ENCODE data around the gene TSPO2.
"Not testable (repeated sequence)": the region's sequence is repeated elsewhere in the genome, so short reads cannot be mapped to it uniquely, and the experiment has no call there.

Gene TSPO2, protein sequence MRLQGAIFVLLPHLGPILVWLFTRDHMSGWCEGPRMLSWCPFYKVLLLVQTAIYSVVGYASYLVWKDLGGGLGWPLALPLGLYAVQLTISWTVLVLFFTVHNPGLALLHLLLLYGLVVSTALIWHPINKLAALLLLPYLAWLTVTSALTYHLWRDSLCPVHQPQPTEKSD

DNA sequence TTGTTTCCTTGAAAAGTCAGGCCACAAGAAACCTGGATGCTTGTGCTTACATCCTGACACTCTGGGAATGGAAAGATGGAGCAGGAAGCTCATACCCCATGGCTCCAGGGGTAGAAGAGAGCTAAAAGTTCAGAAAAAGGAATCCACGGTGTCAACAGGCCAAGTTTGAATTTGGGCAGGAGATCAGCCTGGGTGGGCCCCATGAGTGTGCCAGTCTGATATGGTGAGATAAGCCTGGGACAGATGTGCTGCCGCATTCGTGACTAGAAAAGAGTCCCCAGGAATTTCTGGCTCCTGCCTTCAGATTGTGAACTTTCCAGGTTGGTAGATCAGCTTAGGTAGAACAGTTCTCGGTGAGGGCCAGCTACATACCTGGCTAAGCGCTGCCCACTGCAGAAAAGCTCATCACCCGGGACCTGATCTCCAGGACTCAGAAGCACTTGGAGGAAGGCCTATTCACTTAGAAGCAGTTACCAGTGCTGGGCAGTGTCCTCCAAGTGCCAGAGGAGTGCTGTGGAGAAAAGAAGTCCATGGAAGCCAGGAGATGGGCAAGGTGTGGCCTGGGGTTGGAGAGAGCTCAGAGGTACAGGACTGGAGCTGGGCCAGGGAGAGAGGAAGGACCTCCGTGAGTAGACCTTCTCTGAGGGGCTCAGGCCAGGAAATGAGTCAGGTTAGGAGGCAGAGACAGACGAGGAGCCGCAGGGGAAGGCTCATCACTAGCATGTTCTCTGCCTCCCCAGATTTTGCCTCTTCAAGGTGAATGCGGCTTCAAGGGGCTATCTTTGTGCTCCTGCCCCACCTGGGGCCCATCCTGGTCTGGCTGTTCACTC is at the start of gene TSPO2:
TSS of gene TSPO2 (plus strand) at position 242 of the 830 bp plus-strand sequence. CDS start at position 761, 519 bp downstream.
- DNase-seq, result no peak

DNA sequence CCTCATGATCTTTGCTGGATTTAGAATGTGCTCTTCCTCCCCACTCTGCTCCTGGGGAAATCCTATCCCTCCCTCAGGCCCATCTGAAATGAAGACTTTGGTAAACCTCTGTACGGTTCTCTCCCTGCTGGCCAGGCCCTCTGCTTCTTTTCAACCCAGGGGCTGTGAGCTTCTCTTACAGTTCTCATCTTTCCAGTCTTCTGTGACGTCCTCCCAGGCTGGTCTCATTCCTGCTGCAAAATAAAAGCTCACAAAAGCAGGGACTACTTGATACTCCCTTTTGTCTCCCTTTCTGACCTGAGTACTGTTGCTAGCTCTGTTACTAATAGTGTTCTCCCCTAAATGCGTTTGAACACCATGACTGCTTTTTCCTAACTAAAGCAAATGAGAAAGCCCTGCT is 49.5 kb upstream of the TSPO2 start:
- DNase-seq, result no peak

DNA sequence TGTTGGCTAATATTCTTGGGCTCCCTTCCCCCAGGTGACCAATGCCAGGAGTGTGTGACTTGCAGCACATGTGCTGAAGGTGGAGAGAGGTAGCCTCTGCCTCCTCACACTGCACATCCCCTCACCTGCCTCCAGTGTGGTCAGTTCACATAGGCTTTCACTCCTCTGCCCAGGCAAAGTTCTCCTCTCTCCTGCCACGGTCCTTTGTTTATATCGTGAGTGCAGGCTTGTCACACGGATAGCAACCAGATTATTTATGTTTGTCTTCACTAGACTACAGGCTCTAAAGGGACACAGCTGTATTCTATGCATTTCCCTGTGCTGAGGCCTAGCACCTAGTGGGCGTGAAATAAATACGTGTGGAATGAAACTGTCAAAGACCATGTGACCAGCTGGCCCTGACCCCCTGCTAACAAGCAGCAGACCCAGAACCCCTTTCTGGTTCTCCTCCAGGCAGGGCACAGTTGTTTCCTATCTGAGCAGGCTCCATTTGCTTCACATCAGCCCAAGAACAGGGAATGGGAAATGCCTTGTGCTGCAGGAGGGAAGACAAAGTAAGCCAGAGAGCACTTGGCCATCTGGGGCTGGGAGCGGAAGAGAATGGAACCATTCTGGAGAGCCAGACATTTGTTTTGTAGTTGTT is 45.6 kb upstream of the TSPO2 start:
- no peak for DNase-seq

DNA sequence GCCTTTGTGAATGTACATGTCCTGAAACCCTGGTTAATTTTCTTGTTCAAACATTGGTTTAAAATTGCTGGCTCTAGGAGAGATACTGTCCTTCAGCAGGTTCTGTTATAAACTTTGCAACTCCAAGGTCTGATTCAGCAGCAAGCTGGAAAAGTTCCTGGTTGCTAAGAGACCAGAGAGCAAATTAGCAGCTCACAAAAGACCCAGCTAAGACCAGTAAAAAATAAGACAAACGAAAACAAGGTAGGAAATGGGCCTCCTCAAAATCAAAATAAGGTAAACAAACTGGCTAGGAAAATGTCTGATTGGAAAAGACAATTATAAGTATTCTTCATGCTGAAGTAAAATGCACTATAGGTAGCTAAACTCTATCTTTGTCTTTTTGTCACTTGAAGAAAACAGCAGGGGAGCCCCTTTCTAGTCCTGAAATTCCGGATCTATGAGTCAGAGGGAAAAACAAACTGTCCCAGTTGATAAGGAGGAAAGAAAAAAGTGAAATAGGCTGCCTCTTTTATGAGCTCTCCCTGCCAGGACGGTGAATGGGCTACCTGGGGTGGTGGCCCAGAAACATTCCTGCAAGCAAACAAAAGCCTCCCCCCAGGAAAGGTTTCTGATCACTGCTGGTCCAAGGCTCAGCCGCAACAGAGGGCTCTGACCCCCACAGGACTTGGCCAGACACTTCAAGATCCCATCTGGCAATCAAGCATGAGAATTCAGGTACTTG is 44.9 kb upstream of the TSPO2 start:
- no peak for DNase-seq

- DNase-seq, result no peak
Measured at GRCh38 chr6:40998661-40999060, 43.6 kb upstream of the TSPO2 start.

DNA sequence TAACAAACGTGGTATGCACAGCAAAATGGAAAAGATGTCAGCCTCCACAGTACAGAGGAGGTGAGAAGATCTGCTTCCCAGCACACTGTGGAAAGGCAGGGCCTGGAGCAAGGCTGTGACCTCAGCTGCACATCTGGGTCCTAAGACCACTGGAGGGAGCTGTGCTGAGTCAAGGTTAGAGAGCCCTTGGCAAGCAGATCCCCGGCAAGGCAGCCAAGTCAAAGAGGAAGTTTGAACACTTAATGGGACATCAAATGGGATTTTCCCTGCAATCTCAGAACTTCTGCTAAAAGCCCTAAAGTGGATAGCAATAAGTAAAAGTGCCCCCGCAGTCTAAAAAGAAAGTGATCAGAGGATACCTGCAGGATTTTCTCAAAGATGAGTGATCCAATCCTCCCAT is 42.7 kb upstream of the TSPO2 start:
- DNase-seq, result peak; percentile 88

DNA sequence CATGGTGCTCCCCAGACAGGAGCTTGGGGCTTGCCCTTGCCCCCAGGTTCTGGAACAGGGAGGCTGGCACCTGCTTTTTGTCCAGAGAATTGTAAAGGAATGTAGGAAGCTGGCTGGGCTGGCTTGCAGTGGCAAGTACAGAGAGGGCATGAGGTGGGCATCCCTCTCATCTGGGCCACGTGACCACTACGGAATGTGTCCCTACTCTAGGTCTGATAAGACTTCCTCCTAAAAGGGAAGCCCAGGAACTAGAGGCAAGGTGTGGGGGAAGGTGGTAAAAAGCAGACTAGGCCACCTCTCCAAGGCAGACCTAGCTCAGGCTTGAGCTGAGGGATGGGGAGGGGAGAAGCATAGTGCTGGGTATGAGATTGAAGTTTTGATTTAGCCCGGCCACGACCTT is 42.0 kb upstream of the TSPO2 start:
- DNase-seq, result no peak

DNA sequence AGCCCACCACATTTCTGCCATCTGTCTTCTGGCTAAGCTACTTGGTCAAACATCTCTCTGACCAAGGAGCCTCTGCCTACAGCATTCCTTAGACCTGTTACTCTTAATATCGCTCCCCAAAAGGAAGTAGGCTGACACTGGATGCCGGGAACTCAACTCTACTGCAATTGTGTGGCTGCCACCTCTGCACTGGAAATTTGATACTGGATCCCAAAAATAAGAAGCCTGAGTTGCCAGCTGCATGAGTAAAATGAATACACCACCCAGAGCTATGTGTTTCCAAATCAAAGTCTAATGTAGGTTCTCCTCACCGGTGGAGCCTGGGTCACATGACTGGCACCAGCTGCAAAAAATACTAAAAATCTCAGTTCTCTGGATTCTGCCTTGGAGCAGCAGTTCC is 40.1 kb upstream of the TSPO2 start:
- DNase-seq, result no peak

DNA sequence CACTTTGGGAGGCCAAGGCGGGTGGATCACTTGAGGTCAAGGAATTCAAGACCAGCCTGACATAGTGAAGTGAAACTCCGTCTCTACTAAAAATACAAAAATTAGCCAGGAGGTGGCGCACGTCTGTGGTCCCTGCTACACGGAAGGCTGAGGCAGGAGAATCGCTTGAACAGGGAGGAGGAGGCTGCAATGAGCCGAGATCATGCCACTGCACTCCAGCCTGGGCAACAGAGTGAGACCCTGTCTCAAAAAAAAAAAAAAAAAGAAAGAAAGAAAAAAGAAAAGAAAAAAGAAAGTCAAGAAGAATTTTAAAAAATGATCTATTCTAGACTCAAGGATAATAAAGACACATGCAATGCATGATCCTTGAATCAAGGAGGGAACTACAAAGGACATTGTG is 36.0 kb upstream of the TSPO2 start:
- DNase-seq, result peak; percentile 83

DNA sequence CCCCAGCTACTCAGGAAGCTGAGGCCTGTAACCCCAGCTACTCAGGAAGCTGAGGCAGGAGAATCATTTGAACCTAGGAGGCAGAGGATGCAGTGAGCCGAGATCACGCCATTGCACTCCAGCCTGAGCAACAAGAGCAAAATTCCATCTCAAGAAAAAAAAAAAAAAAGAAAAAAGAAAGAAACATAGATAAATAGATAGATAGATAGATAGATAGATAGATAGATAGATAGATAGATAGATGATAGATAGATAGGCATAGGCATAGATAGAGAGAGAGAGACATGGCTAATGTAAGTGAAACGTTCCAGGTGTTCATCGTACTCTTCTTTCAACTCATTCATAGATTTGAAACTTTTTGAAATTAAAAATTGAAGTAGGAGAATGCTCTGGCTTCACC is 35.3 kb upstream of the TSPO2 start:
- not testable (repeated sequence) for DNase-seq

DNA sequence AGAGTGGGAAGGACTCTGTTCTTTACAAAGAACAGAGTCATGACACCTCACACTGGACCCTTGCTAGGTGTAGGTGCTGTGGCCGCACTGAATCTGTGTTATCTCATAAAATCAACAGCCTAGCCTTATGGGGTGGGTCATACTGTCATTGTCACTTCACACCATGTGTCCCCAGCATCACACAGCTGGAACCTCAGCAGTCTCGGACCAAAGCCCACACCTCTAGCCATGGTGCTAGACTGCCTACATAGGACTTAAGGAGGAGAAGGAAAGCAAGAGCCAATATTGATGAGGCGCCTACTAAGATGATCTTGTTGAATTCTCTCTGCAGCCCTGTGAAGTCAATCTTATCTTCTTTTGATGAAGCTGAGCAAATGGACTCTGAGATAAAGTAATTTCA is 34.3 kb upstream of the TSPO2 start:
- no peak for DNase-seq

- no peak for DNase-seq
Measured at GRCh38 chr6:41009669-41010068, 32.6 kb upstream of the TSPO2 start.

DNA sequence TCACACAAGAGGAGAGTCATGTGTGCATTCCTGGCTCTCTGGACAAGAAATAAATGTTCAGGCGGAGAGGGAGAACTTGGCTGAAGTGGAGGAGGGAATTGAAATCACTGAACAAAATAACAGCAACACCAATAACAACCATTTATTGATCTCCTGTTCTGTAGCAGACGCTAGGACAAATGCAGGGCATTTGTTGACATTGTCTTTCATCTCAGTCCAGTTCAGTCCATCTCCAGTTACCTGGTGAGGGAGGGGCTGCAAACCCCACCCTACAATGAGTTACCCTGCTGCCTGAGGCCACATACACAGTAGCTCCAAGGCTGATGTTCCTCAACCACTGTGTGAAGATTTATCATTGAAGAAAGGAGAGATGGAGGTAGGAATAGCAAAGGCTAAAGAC is 30.6 kb upstream of the TSPO2 start:
- no peak for DNase-seq

- peak; percentile 48 for DNase-seq
Measured at GRCh38 chr6:41013466-41014153, 28.7 kb upstream of the TSPO2 start.

GRCh38 chr6:41014780-41015179 is 27.5 kb upstream of the TSPO2 start:
- no peak for DNase-seq

DNA sequence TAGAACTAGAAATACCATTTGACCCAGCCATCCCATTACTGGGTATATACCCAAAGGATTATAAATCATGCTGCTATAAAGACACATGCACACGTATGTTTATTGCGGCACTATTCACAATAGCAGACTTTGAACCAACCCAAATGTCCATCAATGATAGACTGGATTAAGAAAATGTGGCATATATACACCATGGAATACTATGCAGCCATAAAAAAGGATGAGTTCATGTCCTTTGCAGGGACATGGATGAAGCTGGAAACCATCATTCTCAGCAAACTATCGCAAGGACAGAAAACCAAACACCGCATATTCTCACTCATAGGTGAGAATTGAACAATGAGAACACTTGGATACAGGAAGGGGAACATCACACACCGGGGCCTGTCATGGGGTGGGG is 26.4 kb upstream of the TSPO2 start:
- not testable (repeated sequence) for DNase-seq

DNA sequence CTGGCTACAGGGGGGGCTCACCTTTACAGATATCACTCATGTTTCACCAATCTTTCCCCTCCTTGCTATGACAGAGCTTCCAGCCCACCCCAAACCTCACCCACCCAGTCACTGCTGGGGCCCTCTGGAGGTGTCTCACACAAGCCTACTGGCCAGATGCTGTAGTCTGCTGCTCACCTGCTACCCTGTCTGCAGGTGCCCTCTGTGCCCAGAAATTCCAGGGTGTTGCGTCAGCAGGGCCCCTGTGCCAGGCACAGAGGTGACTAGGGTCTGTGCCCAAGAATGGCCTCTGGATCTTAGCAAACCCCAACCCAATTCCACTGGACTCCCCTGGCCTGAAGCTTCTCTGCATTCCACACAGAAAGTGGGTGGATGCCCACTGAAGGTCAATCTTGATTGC is 24.6 kb upstream of the TSPO2 start:
- DNase-seq, result no peak

DNA sequence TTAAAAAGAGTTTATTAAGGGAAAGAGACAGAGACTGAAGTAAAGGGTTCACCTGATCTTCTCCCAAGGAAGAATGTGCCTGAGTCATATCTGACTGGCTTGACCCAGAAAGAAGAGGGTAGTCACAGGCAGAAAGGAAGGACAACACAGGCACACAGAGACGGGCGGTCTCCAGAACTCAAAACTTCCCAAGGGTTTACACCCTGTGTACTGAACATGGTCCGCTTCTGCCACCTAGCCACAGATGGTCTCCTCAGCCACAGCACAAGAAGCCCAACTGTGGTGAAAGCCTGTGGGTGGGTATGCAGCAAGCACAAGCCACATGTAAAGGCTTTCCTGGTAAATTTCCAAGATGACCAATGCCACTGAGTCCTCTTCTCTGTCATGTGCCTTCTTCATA is 20.4 kb upstream of the TSPO2 start:
- DNase-seq, result no peak

DNA sequence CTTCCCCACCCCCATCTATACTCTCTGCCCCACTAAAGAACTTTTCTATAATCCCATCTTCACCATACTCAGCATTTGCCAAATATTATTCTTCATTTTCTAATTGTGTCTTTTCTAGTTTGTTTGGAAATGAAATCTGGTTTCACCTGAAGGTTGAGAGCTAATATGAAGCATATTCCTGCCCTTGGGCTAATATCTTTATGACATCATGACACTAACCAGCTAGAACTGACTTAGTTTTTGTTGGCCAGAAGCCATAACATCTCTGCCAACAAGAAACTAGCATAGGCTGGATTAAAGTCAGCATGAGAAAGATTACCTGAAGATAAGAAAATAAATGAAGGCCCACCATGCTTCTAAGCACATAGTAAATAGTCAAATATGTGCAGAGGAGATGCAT is 20.0 kb upstream of the TSPO2 start:
- no peak for DNase-seq

GRCh38 chr6:41023114-41023513 is 19.2 kb upstream of the TSPO2 start:
- no peak for DNase-seq

- DNase-seq, result no peak
Measured at GRCh38 chr6:41025966-41026530, 16.2 kb upstream of the TSPO2 start.

- no peak for DNase-seq
Measured at GRCh38 chr6:41027241-41027640, 15.0 kb upstream of the TSPO2 start.

All from suppressor macrophage treated with lipopolysaccharide for 4 hours (primary cell).